GM23248 (cell line): ENCODE measurements around the gene RALGPS1. TPM values are rescaled to one million over a fixed set of nuclear protein-coding genes. Genes with fewer than 3 reads are reported as not detected.

ENCODE experiments used
- DNase-seq: peaks from one replicate; pipeline ENCODE4 v3.0.0-alpha.2; 2015
- H2AFZ ChIP-seq: fragments of 200-600 bp; sonication (generic); 2 replicates; pipeline ENCODE4 v1.6.1; 2016; ENCODE audit warnings: antibody characterized with exemption
- H3F3A ChIP-seq: fragments of 200-600 bp; sonication (generic); 2 replicates; pipeline ENCODE4 v1.6.1; 2016; ENCODE audit warnings: mild to moderate bottlenecking, antibody characterized with exemption, mixed run types; ENCODE audit not compliant: insufficient read depth
- H3K27ac ChIP-seq: fragments of 200-600 bp; sonication (generic); 2 replicates; pipeline ENCODE4 v1.5.1; 2016; ENCODE audit warnings: mild to moderate bottlenecking
- H3K27me3 ChIP-seq: fragments of 200-600 bp; sonication (generic); replicated peaks from 2 replicates; pipeline ENCODE4 v1.6.1; 2016; ENCODE audit warnings: mild to moderate bottlenecking; ENCODE audit not compliant: insufficient read depth
- H3K36me3 ChIP-seq: fragments of 200-600 bp; sonication (generic); 2 replicates; pipeline ENCODE4 v1.6.1; 2016; ENCODE audit warnings: low read depth, mild to moderate bottlenecking
- H3K4me1 ChIP-seq: fragments of 200-600 bp; sonication (generic); 2 replicates; pipeline ENCODE4 v1.6.1; 2016; ENCODE audit warnings: mild to moderate bottlenecking; ENCODE audit not compliant: insufficient read depth
- H3K4me2 ChIP-seq: fragments of 200-600 bp; sonication (generic); one replicate; pipeline ENCODE4 v1.6.1; 2016; ENCODE audit warnings: mild to moderate bottlenecking; ENCODE audit not compliant: unreplicated experiment
- H3K4me3 ChIP-seq: fragments of 200-600 bp; sonication (generic); 2 replicates; pipeline ENCODE4 v1.5.1; 2016; ENCODE audit warnings: mild to moderate bottlenecking
- H3K79me2 ChIP-seq: fragments of 200-600 bp; sonication (generic); 2 replicates; pipeline ENCODE4 v1.6.1; 2016; ENCODE audit warnings: mild to moderate bottlenecking; ENCODE audit not compliant: insufficient read depth
- H3K9ac ChIP-seq: fragments of 200-600 bp; sonication (generic); 2 replicates; pipeline ENCODE4 v1.6.1; 2016; ENCODE audit warnings: mild to moderate bottlenecking
- H3K9me2 ChIP-seq: fragments of 200-600 bp; sonication (generic); 2 replicates; pipeline ENCODE4 v1.6.1; 2016; ENCODE audit warnings: mixed run types, mild to moderate bottlenecking, moderate library complexity; ENCODE audit not compliant: insufficient read depth
- H3K9me3 ChIP-seq: fragments of 200-600 bp; sonication (generic); one replicate; pipeline ENCODE4 v1.6.1; 2017; ENCODE audit warnings: low read depth
- H4K20me1 ChIP-seq: fragments of 200-600 bp; sonication (generic); 2 replicates; pipeline ENCODE4 v1.6.0; 2016; ENCODE audit not compliant: insufficient read depth
- EZH2 ChIP-seq: fragments of 200-600 bp; sonication (generic); IDR thresholded peaks from 2 replicates; pipeline ENCODE4 v1.6.1; 2018; ENCODE audit warnings: antibody characterized with exemption, mild to moderate bottlenecking; ENCODE audit not compliant: insufficient read depth, poor library complexity, severe bottlenecking
- EZH2phosphoT487 ChIP-seq: fragments of 200-600 bp; sonication (generic); IDR thresholded peaks from 2 replicates; pipeline ENCODE4 v1.6.1; 2018; ENCODE audit warnings: antibody characterized with exemption, moderate library complexity, mild to moderate bottlenecking, low read depth; ENCODE audit not compliant: insufficient read depth
- WGBS, 2 experiments: methylation state at CpG; one replicate each; pipeline ENCODE4 v1.1.6; 2015 to 2017; ENCODE audit warnings: low lambda C conversion rate in 2 of 2, low coverage in 1 of 2; ENCODE audit errors: missing lambda C conversion rate in 2 of 2; 5-methylcytosine and 5-hydroxymethylcytosine counted together
- in situ Hi-C: fragments of 300-500 bp; cut with MboI; formaldehyde crosslinking; loops from 2 replicates; pipeline ENCODE4 v1.15.0; 2020
- polyA plus RNA-seq: library from polyadenylated mRNA; unstranded; fragments of >200 nt; fragmentation: Nextera tagmentation; extraction: Ambion mirVana; gene quantifications from 2 replicates; pipeline ENCODE4 v1.2.1, GENCODE V29; 2016
- total RNA-seq: library from RNA; depleted of rRNA; stranded (reverse); fragments of >200 nt; shearing (Covaris generic); gene quantifications from 2 replicates; pipeline ENCODE4 v1.2.3, GENCODE V29; 2014

The RALGPS1 gene
- total and polyA plus RNA-seq, 2 experiments from 2014 or later, result 0.54 to 1.8 TPM

GRCh38 chr9:127116088-127116726, 201.6 kb downstream of the RALGPS1 start:
- H3K79me2 ChIP-seq, result no peaks in the 10 kb centered on the region
- H3K9me3 ChIP-seq, result no peaks in the 10 kb centered on the region
- in situ Hi-C loops, result no loop called here
- H3K9me2 ChIP-seq, result no peaks in the 10 kb centered on the region
- TF ChIP-seq EZH2phosphoT487 (no peak), EZH2 (no peak)
- 54 to 64% methylated on average over 6 of the region's 6 CpGs for WGBS, 2 experiments
- no peaks in the 10 kb centered on the region for H3K36me3 ChIP-seq
- peak; percentile 24 for DNase-seq
- H3K27me3 ChIP-seq, result no peaks in the 10 kb centered on the region
- no peaks in the 10 kb centered on the region for H4K20me1 ChIP-seq
- H3K4me3 ChIP-seq, result no peak overlapping the region
- H3K4me1 ChIP-seq, result peaks cover 9% of the 10 kb centered on the region
- H3K27ac ChIP-seq, result no peak overlapping the region; the same call in 1 of the 2 replicates
- no peak overlapping the region for H3K9ac ChIP-seq
- no peaks in the 10 kb centered on the region for H3F3A ChIP-seq
- no peak overlapping the region for H3K4me2 ChIP-seq
- H2AFZ ChIP-seq, result no peak overlapping the region

DNA sequence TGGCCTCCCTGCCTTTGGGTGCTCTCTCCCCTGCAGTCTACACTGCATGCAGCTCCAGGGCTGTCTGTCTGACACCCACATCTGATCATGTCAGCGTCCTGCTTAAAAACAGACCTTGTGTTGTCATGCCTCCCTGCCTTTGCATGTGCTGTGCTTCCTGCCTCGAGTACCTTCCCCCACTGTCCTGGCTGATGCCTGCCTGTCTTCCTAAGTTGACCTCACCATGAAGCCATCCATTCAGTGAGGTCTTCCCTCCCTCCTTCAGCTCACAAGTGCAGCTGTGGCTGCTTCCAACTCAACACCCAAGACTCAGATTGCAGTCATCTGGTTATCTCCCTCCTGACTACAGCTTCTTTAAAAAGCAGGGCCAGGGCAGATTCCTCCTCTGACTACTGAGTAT, 202.4 kb downstream of the RALGPS1 start:
- in situ Hi-C loops, result no loop called here
- Histone ChIP-seq H3K9me3 (no peaks in the 10 kb centered on the region), H3K36me3 (no peaks in the 10 kb centered on the region), H4K20me1 (no peaks in the 10 kb centered on the region), H2AFZ (no peak overlapping the region), H3K9ac (no peak overlapping the region), H3F3A (no peaks in the 10 kb centered on the region), H3K27me3 (no peaks in the 10 kb centered on the region), H3K4me1 (peaks cover 13% of the 10 kb centered on the region), H3K79me2 (no peaks in the 10 kb centered on the region), H3K9me2 (no peaks in the 10 kb centered on the region), H3K27ac (no peak overlapping the region), H3K4me3 (no peak overlapping the region), H3K4me2 (no peak overlapping the region)
- peak; percentile 57 for DNase-seq
- TF ChIP-seq EZH2phosphoT487 (no peak), EZH2 (no peak)
- 49 to 53% methylated on average over 2 of the region's 2 CpGs for WGBS, 2 experiments

GRCh38 chr9:127117801-127118200, 203.2 kb downstream of the RALGPS1 start:
- Histone ChIP-seq H3K4me2 (no peak overlapping the region), H3K36me3 (no peaks in the 10 kb centered on the region), H3K9me3 (no peaks in the 10 kb centered on the region), H3K4me1 (peaks cover 13% of the 10 kb centered on the region), H3K9ac (no peak overlapping the region), H3K79me2 (no peaks in the 10 kb centered on the region), H3K27me3 (no peaks in the 10 kb centered on the region), H2AFZ (no peak overlapping the region), H3F3A (no peaks in the 10 kb centered on the region), H3K9me2 (no peaks in the 10 kb centered on the region), H3K27ac (no peak overlapping the region), H4K20me1 (no peaks in the 10 kb centered on the region), H3K4me3 (no peak overlapping the region)
- DNase-seq, result no peak
- WGBS, 2 experiments, result 85 to 87% methylated on average over 4 of the region's 4 CpGs
- TF ChIP-seq EZH2phosphoT487 (no peak), EZH2 (no peak)
- in situ Hi-C loops, result no loop called here

DNA sequence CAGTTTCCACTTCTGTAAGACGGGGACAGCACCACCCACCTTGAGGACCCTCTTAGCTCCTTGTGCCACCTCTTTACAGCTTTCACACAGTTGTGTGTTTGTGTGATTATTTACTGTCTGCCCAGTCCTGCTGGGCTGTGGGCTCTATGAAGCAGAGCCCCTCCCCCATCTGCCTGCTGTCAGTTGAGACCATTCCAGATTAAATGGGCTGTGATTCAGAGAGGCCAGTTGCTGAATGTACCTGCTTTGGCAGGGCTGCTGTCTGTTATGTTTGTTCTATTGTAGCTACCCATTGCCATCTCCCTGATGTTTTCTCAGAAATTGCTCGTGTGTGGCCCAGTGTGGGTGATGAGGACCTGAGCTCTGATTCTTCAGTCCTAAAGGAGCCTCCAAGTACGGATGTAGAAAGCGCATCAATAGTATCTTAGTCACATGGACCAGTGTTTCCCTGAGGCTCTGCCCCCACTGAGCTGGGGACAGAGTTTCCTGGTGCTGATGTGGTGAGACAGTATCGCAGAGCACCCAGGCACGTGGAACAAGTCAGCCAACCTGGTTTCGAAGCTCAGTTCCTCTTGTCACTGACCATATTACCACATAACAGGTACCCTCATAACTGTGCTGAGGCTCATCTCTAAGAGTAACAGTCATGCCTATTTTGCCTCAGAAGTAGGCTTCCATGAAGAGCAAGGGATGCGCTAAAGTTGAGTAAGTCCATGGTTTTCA, 204.2 kb downstream of the RALGPS1 start:
- H3K9me3 ChIP-seq, result no peaks in the 10 kb centered on the region
- H3K4me3 ChIP-seq, result no peak overlapping the region
- no peaks in the 10 kb centered on the region for H4K20me1 ChIP-seq
- H2AFZ ChIP-seq, result no peak overlapping the region
- TF ChIP-seq EZH2 (no peak), EZH2phosphoT487 (no peak)
- H3K27ac ChIP-seq, result no peak overlapping the region
- H3K4me1 ChIP-seq, result peaks cover 19% of the 10 kb centered on the region
- DNase-seq, result no peak
- H3F3A ChIP-seq, result peaks cover 7% of the 10 kb centered on the region; the same call in 1 of the 2 replicates
- no peaks in the 10 kb centered on the region for H3K27me3 ChIP-seq
- in situ Hi-C loops, result no loop called here
- no peaks in the 10 kb centered on the region for H3K79me2 ChIP-seq
- WGBS, 2 experiments, result 88 to 95% methylated on average over 8 of the region's 8 CpGs
- H3K9ac ChIP-seq, result no peak overlapping the region
- no peaks in the 10 kb centered on the region for H3K9me2 ChIP-seq
- H3K4me2 ChIP-seq, result no peak overlapping the region
- H3K36me3 ChIP-seq, result no peaks in the 10 kb centered on the region
